Tibial artery (tissue), 4 donors: Measurements from ENCODE around the gene CYP4F2.
"Not testable (repeated sequence)": the region's sequence is repeated elsewhere in the genome, so short reads cannot be mapped to it uniquely, and the experiment has no call there.

Experiments used
- DNase-seq, 2 donors: peaks; one replicate each; pipeline ENCODE4 v3.0.0-alpha.2; 2019
- H3K27ac ChIP-seq, 2 donors: fragments of 200-600 bp; sonication (generic) in 1 of 2; 1 replicate in 1 of 2; 2 replicates in 1 of 2; pipeline ENCODE4 v1.5.1; 2018 to 2019; ENCODE audit warnings: mild to moderate bottlenecking in 1 of 2
- H3K27me3 ChIP-seq, 2 donors: fragments of 200-600 bp; sonication (generic) in 1 of 2; one replicate each; pipeline versions ENCODE4 v1.5.1 to v1.6.0; 2016 to 2019
- H3K36me3 ChIP-seq, 3 donors: fragments of 200-600 bp; sonication (generic) in 2 of 3; one replicate each; pipeline ENCODE4 v1.5.1; 2016 to 2019; ENCODE audit warnings: mild to moderate bottlenecking in 2 of 3
- H3K4me1 ChIP-seq, 4 donors: fragments of 200-600 bp; sonication (generic) in 2 of 4; 1 replicate in 3 of 4; 2 replicates in 1 of 4; pipeline ENCODE4 v1.5.1; 2016 to 2019
- H3K4me3 ChIP-seq, 2 donors: fragments of 200-600 bp; sonication (generic) in 1 of 2; 1 replicate in 1 of 2; 2 replicates in 1 of 2; pipeline ENCODE4 v1.5.1; 2018 to 2019; ENCODE audit warnings: mild to moderate bottlenecking in 2 of 2
- H3K9me3 ChIP-seq, 3 donors: fragments of 200-600 bp; sonication (generic) in 1 of 3; one replicate each; pipeline ENCODE4 v1.5.1; 2016 to 2019
- intact Hi-C: fragments of 100-400 bp; cut with DNase I; formaldehyde crosslinking; loops from one replicate; pipeline ENCODE4 v1.15.0; 2023; ENCODE audit warnings: low total_unique reads
- TF ChIP-seq, protein P1 (sequence below), 2 experiments: fragments of 200-600 bp in 1 of 2; fragments of 450-650 bp in 1 of 2; IDR thresholded peaks; one replicate each; pipeline ENCODE4 v1.5.1; 2017 to 2019; ENCODE audit warnings: antibody characterized with exemption in 2 of 2, mild to moderate bottlenecking in 1 of 2, moderate library complexity in 1 of 2

CYP4F2 gene

DNA sequence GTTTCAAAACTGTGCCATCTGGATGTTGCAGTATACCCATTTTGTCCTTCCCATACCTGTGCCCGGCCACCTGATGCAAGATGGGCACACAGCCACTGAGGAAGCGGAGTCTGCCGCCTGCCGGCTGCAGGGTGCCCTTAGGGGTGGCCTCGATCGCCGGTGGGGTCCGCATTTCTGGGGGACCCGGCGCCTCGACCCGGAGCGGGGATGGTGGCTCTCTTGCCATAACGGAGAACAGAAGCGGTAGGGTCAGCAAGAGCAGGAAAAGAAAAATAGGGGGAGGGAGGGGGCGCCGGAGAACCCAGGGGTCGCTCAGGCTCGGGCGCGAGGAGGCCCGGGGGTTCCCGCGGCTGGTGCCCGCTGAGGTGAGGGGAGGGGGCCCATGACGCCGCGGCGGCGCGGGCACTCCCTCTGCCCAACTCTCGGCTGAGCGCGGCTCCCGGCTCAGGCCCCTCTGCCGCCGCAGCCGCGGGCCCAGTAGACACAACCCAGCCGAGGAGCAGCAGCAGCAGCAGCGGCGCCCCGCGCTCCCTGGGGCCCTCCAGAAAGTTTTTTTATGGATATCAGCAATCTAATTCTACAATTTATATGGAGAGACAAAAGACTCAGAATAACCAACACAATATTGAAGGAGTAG, 13.8 kb upstream of the CYP4F2 start:
- intact Hi-C loops, result no loop called here
- H3K36me3 ChIP-seq, result peaks cover 5 to 14% (median 8%) of the 10 kb centered on the region in 3 donors
- H3K9me3 ChIP-seq, result peaks cover 0 to 15% (median 0%) of the 10 kb centered on the region in 3 donors
- peaks cover 0 to 25% of the 10 kb centered on the region in 2 donors for H3K27me3 ChIP-seq
- no peak overlapping the region for H3K27ac ChIP-seq
- TF ChIP-seq, protein P1, sequence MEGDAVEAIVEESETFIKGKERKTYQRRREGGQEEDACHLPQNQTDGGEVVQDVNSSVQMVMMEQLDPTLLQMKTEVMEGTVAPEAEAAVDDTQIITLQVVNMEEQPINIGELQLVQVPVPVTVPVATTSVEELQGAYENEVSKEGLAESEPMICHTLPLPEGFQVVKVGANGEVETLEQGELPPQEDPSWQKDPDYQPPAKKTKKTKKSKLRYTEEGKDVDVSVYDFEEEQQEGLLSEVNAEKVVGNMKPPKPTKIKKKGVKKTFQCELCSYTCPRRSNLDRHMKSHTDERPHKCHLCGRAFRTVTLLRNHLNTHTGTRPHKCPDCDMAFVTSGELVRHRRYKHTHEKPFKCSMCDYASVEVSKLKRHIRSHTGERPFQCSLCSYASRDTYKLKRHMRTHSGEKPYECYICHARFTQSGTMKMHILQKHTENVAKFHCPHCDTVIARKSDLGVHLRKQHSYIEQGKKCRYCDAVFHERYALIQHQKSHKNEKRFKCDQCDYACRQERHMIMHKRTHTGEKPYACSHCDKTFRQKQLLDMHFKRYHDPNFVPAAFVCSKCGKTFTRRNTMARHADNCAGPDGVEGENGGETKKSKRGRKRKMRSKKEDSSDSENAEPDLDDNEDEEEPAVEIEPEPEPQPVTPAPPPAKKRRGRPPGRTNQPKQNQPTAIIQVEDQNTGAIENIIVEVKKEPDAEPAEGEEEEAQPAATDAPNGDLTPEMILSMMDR (IDR thresholded peaks at IDR 0.05), result no peak
- DNase-seq, result no peak
- H3K4me1 ChIP-seq, result peaks cover 0 to 7% (median 2%) of the 10 kb centered on the region in 4 donors
- no peak overlapping the region for H3K4me3 ChIP-seq

DNA sequence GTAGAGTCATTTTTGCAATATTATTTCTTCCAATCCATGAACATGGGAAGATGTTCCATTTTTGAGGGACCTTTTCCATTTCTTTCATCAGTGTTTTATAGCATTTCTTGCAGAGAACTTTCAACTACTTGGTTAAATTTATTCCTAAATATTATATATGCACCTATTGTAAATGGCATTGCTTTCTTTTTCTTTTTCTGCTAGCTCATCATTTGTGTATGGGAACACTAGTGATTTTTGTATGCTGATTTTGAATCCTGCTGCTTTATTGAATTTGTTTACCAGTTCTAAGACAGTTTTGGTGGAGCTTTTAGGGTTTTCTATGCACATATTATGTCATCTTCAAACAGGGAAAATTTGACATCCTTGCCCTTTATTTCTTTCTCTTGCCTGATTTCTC, 7.2 kb upstream of the CYP4F2 start:
- Histone ChIP-seq H3K4me3 (no peak overlapping the region), H3K27ac (no peak overlapping the region), H3K36me3 (no peaks in the 10 kb centered on the region), H3K9me3 (no peaks in the 10 kb centered on the region), H3K27me3 (peaks cover 0 to 17% of the 10 kb centered on the region in 2 donors), H3K4me1 (no peaks in the 10 kb centered on the region)
- TF ChIP-seq, protein P1 (IDR thresholded peaks at IDR 0.05), result no peak
- no peak for DNase-seq
- intact Hi-C loops, result no loop called here

DNA sequence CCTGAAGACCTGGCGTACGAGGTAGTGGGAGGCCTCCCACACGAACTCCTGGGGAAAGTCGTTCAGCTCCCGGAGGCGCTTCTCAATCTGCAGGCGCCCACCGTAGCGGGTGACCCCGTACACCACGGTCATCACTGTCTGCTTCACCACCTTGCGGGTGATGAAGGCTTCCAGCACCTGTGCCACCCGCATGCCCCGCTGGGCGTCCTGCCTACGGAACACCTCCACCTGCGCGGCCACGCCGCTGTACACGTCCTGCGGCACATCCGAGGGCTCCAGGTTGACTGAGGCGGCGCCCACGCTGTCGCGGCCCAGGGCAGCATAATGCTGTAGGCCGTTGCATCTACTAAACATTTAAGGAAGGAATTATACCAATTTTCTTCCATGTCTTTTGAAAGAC, 5.0 kb upstream of the CYP4F2 start:
- H3K4me1 ChIP-seq, H3K36me3 ChIP-seq, DNase-seq, H3K9me3 ChIP-seq, H3K27ac ChIP-seq, H3K4me3 ChIP-seq, intact Hi-C loops: not testable (repeated sequence)
- peaks cover 0 to 28% of the 10 kb centered on the region in 2 donors for H3K27me3 ChIP-seq

DNA sequence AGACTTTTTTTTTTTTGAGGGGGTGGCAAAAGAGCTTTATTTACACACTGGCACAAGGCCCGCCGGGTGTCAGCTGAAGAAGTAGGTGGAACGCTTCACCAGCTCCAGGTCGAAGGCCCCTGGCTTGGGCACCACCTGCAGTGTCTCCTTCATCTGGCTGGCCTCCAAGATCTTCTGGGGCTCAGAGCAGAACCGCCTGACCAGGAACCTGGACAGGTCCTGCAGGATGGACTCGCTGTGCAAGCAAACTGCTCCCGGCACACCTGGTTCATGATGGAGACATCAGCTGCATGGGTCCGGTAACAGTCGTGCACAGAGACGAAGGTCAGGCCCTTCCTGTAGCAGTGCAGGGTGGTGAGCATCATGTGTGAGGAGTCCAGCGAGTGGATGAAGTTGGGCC, 4.4 kb upstream of the CYP4F2 start:
- H3K4me3 ChIP-seq, result no peak overlapping the region
- H3K4me1 ChIP-seq, result peaks cover 0 to 3% (median 0%) of the 10 kb centered on the region in 4 donors
- intact Hi-C loops, result no loop called here
- H3K27ac ChIP-seq, result no peak overlapping the region
- H3K36me3 ChIP-seq, result no peaks in the 10 kb centered on the region
- TF ChIP-seq, protein P1 (IDR thresholded peaks at IDR 0.05), result no peak
- H3K27me3 ChIP-seq, result peaks cover 0 to 34% of the 10 kb centered on the region in 2 donors
- DNase-seq, result no peak
- H3K9me3 ChIP-seq, result no peaks in the 10 kb centered on the region

DNA sequence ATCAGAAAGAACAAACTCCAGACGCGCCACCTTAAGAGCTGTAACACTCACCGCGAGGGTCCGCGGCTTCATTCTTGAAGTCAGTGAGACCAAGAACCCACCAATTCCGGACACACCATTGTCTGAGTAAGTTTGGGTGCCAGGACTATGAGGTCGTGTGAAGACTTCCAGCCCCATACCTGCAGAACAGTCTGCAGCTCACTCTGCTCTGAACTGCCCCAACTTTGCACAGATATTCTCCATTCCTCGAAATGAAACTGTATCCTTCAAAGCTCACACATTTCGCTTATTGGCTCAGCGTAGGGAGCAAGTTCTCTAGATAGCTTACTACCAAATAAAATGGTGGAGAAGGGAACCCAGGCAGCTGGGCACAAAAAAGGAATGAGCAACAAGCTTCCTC, 2.6 kb upstream of the CYP4F2 start:
- Histone ChIP-seq H3K27me3 (peaks cover 0 to 40% of the 10 kb centered on the region in 2 donors), H3K4me1 (peaks cover 0 to 3% (median 0%) of the 10 kb centered on the region in 4 donors), H3K36me3 (no peaks in the 10 kb centered on the region), H3K4me3 (no peak overlapping the region), H3K9me3 (no peaks in the 10 kb centered on the region), H3K27ac (no peak overlapping the region)
- DNase-seq, result no peak
- TF ChIP-seq, protein P1 (IDR thresholded peaks at IDR 0.05), result no peak
- intact Hi-C loops, result no loop called here

DNA sequence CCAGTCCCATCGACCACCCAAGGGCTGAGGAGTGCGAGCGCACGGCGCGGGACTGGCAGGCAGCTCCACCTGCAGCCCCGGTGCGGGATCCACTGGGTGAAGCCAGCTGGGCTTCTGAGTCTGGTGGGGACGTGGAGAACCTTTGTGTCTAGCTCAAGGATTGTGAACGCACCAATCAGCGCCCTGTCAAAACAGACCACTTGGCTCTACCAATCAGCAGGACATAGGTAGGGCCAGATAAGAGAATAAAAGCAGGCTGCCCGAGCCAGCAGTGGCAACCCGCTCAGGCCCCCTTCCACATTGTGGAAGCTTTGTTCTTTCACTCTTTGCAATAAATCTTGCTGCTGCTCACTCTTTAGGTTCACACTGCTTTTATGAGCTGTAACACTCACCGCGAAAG, 2.2 kb upstream of the CYP4F2 start:
- H3K9me3 ChIP-seq, H3K27ac ChIP-seq, DNase-seq, intact Hi-C loops, H3K4me3 ChIP-seq, H3K4me1 ChIP-seq, H3K36me3 ChIP-seq: not testable (repeated sequence)
- peaks cover 0 to 40% of the 10 kb centered on the region in 2 donors for H3K27me3 ChIP-seq

DNA sequence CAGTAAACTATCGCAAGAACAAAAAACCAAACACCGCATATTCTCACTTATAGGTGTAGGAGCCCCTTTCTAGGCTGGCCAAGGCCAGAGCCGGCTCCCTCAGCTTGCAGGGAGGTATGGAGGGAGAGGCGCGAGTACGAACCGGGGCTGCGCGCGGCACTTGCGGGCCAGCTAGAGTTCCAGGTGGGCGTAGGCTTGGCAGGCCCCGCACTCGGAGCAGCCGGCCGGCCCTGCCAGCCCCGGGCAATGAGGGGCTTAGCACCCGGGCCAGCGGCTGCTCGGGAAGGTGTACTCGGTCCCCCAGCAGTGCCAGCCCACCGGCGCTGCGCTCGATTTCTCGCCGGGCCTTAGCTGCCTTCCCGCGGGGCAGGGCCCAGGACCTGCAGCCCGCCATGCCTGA, 1.7 kb upstream of the CYP4F2 start:
- intact Hi-C loops, H3K4me1 ChIP-seq, H3K36me3 ChIP-seq, H3K27ac ChIP-seq, DNase-seq, H3K4me3 ChIP-seq, H3K9me3 ChIP-seq: not testable (repeated sequence)
- peaks cover 0 to 40% of the 10 kb centered on the region in 2 donors for H3K27me3 ChIP-seq
